GM19099 (cell line): ENCODE measurements around the gene NMNAT3.

Experiments
- POLR2A ChIP-seq: IDR thresholded peaks from 3 replicates; pipeline ENCODE4 v1.6.1; 2011; ENCODE audit warnings: low read depth; ENCODE audit not compliant: insufficient read length; ENCODE audit errors: extremely low read depth

The NMNAT3 gene

DNA sequence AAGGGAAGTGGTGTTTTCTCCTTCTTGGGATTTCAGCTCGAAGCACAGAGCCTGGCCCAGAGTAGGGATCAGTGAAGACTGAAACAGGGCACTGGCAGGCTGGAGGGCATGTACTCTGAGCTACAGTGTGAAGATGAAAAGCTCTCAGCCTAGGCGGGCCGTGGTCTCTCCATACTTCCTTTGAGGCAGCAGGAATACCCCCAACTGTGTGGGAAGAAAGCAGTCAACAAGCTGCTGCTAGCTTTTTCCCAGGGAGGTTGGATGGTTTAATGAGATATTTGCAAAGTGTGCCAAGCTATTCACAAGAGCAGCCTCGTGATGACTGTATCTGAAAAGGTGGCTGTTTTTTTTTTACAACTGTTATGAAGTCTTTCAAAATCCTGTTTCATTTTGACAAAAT is 47.2 kb downstream of the NMNAT3 start:
- no peak for TF ChIP-seq POLR2A

GRCh38 chr3:139629033-139629432 is 48.7 kb downstream of the NMNAT3 start:
- no peak for TF ChIP-seq POLR2A

DNA sequence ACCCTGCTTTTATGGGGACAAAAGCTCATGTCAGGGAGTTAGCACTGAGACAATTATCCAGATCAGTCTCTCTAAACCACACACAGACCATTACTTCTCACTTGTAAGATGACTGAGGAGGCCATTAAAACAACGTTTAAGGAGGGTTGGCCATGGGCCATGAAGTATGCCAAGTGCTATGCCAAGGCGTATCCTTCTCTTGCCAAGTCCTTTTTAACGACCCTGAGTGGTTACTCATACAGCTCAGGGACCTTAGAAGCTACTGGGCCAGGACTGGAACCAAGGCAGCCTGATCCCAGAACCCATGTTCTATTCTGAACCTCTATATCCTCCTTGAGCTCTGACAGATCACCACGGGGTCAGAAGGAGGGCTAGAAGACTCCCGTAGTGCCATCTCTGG is 50.0 kb downstream of the NMNAT3 start:
- TF ChIP-seq POLR2A, result no peak

GRCh38 chr3:139620438-139620837 is 57.3 kb downstream of the NMNAT3 start:
- no peak for TF ChIP-seq POLR2A

DNA sequence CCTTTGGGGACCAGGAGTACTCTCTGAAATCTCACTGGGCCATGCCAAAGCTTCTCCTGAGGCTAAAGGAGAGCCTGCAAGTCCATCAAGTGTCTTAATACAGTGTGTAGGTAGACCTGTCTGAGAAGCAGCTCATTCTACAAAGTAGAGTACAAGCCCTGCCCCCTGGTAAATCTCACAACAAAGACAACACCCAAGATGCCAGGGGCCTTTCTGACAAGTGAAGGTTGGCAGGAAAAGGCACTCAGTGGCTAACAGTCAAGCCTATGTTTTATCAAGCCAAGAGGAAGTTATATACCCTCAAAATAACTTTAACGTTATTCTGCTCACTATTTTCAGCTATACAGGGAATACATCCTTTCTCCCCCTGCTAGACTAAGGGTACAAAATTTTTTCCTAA is 58.3 kb downstream of the NMNAT3 start:
- no peak for TF ChIP-seq POLR2A

- TF ChIP-seq POLR2A, result no peak
These were observed 60.0 kb downstream of the NMNAT3 start for GRCh38 chr3:139617672-139618268.

GRCh38 chr3:139611528-139611927 is 66.2 kb downstream of the NMNAT3 start:
- TF ChIP-seq POLR2A, result no peak

GRCh38 chr3:139610886-139611285 is 66.9 kb downstream of the NMNAT3 start:
- TF ChIP-seq POLR2A, result no peak

- TF ChIP-seq POLR2A, result no peak
These were observed 68.8 kb downstream of the NMNAT3 start for GRCh38 chr3:139608924-139609323.

- TF ChIP-seq POLR2A, result no peak
These were observed 69.7 kb downstream of the NMNAT3 start for GRCh38 chr3:139608108-139608380.

DNA sequence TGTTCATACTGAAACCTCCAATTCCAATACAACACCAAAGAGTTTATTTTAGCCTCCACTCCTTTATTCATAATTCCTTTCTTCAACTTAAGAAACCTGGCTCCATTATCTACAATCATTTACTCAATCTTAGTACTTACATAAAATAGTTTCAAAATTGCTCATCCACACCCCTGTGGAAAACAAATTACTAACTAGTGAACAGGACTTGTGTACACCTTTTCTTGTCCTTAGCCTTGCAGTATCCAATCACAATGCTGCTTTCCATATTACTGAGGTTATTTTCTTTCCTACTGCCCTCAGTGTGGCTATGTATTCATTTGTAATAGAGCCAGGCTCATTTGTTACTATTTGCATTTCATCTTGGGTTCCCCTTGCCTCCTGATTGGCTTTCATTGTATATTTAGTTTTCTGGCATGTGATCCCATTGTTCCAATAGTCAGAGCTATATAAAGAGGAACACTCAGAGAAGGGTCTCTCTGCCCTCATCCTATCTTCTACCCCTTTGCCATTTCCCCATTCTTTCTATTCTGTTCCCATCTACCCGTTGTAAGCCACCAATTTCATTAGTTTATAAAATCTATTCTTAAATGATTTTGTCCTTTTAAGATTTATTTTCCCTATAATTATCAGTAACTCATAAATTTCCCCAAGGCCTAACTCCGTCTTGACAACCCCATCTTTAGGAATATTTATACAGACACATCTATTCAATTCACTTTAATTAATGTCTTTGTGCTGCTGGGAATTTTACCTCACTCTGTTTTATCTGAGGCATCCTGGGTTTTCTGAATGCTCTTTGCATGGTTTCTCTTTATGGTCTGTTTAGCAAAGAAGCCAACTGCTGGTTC is 70.3 kb downstream of the NMNAT3 start:
- TF ChIP-seq POLR2A, result no peak

- TF ChIP-seq POLR2A, result no peak
These were observed 75.8 kb downstream of the NMNAT3 start for GRCh38 chr3:139602003-139602402.

- no peak for TF ChIP-seq POLR2A
These were observed 76.4 kb downstream of the NMNAT3 start for GRCh38 chr3:139601191-139601961.

DNA sequence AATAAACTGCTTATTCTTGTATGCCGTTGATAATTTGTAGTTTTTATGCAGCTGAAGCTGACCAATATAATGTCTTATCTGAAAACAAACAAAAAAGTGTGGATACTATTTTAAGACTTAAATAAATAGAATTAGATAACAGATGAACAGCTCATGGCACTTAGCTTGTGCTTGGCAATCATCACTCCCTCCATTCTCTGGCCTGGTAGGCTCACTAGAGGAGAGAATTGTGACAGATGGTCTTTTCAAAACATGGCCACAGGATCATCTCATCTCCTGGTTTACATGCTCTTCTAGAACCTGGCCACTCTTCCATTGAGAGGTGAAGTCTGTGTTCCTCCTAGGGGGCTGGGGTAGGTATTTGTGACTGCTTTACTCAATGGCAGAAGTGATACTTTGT is 79.8 kb downstream of the NMNAT3 start:
- TF ChIP-seq POLR2A, result no peak

GRCh38 chr3:139588450-139588849 is 89.3 kb downstream of the NMNAT3 start:
- no peak for TF ChIP-seq POLR2A

DNA sequence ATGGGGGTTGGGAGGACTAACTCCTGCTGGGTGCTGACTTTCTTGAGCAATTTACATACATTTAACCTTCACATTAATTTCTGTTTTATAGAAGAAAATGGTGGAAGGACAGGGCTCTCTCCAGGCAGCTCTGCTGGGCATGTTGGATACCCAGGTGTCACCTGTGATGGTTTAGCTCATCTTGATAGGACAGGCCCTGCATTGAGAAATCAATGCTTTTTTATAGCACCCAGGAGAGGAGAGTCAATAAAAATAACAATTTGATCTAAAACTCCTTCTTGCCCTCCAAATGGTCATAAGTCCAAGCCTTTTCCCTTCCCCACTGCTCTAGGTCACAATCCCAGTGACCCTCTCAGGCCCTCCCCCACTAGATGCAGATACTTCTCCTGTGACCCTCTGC is 90.0 kb downstream of the NMNAT3 start:
- no peak for TF ChIP-seq POLR2A
